Inflammatory macrophage treated with lipopolysaccharide for 1 hour (primary cell): ENCODE results near the gene KLC1.
"Not testable (repeated sequence)": the region's sequence is repeated elsewhere in the genome, so short reads cannot be mapped to it uniquely, and the experiment has no call there.

Experiments used
- DNase-seq, 2 donors: peaks; one replicate each; pipeline ENCODE4 v3.0.0-alpha.2; 2020 to 2022

Gene KLC1

DNA sequence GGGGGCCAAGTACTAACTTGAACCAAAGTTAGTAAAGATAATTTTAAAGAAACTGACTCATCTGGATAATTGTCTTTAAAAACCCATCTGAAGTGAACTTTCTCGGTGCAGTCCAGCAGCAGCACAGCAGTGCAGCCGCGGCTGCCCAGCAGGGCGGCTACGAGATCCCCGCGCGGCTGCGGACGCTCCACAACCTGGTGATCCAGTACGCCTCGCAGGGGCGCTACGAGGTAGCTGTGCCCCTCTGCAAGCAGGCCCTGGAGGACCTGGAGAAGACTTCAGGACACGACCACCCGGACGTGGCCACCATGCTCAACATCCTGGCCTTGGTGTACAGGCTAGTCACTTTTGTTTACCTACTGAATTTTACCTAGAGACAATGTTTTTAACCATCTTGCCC, 33.6 kb downstream of the KLC1 start:
- DNase-seq = no peak

GRCh38 chr14:103663506-103663905, 34.5 kb downstream of the KLC1 start:
- no peak for DNase-seq

GRCh38 chr14:103667671-103668070, 38.7 kb downstream of the KLC1 start:
- DNase-seq = no peak

GRCh38 chr14:103668117-103668516, 39.1 kb downstream of the KLC1 start:
- DNase-seq = no peak

GRCh38 chr14:103669370-103669769, 40.4 kb downstream of the KLC1 start:
- no peak for DNase-seq

DNA sequence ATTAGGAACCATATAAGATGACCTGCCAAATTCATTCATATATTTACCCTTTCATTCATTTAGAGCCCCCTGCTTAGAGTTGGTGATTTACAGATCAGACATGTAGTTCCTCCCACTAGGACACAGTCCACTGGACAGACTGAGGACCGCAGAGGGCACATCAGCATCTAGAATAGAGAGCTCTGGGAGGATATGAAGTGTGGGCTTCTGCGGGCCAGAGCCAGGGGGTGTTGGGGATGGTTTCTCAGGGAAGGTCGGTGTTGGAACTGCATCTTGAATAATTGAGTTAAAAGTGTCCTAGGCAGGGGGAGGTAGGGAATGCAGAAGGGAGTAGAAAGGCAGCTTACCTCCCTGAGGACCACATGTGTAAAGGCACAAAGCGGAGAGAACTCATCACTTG, 42.9 kb downstream of the KLC1 start:
- DNase-seq = no peak

DNA sequence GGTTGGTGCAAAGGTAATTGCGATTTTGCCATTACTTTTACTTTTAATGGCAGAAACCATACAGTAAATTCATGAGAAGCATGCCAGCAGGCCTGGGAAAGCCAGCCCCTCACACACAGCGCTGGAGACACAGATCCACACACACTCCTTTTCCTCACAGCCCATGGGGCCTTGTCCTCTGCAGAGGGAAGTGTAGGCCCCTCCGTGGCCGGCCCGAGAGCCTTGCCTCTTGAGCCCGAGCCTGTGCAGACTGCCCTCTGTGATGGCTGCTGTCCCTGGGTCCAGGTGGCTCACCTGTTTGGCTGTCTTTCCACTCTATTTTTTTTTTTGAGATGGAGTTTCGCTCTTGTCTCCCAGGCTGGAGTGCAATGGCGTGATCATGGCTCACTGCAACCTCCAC, 46.9 kb downstream of the KLC1 start:
- no peak for DNase-seq

- DNase-seq = no peak
Observed at GRCh38 chr14:103676881-103677675, 48.1 kb downstream of the KLC1 start.

DNA sequence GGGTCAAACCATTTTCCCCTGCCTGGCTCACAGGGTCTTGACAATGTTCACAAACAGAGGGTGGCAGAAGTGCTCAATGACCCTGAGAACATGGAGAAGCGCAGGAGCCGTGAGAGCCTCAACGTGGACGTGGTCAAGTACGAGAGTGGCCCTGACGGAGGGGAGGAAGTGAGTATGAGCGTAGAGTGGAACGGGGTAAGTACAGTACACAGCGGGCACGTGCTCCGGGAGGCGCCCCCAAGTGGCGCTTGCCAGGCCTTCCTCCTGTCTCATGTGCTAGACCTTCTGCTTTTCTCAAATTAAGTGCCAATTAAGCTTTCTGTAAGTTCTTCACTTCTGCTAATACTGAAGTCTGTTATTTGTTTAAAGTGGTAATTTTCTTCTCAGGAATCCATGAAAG, 50.3 kb downstream of the KLC1 start:
- DNase-seq = peak; percentile 48 to 70

DNA sequence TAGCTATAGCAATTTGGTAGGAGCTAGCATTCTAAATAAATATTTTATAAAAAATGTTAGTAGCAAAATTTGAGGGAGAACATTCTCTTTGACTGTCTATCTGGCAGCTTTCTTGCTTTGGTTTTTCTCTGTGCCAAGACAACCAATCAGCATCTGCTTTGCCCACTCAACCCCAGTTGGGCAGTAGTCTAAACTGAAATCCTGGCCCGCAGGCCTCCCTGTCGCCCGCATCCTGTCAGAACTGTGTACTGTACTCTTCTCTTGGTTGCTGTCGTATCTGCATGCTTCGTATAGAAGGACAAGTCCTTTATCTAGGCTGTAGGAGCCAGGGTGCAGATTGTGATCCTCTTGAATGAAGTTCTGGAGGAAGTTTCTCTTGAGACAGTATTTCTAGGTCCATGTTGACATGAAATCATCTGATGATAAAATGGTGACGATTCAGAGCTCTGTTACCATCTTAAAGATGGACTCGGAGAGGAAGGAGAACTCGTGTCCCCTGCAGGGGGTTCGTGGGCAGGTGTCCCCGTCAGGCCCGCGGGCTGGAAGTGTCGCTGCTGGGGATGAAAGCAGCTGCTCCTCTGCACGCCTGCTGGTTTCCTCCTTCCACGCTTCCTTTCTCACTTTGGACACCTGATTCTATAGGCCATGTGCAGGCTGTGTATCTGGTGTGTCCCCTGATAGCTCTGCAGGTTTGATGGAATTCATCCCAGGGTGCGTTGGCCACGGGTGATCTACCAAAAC, 51.6 kb downstream of the KLC1 start:
- no peak for DNase-seq

- no peak for DNase-seq
Observed at GRCh38 chr14:103683139-103683538, 54.1 kb downstream of the KLC1 start.

GRCh38 chr14:103684471-103684870, 55.5 kb downstream of the KLC1 start:
- DNase-seq = no peak

DNA sequence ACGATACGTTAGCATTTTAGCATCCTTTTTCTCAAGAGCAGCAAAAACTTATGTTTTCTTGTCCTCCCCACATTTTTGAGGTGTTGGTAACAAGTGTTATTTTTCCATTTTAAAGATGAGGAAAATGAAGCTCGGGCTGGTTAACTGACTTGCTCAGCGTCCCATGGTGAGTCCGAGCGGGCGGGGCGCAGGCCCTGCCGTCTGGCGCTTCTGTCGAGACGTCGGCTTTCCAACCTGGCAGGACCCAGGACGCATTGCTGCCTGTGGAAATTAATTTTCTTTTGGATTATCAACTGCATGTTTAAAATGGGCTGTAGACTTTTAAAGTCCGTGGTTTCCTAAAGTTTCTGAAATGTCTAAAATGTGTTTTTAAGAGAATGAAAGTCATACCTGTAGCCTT, 55.9 kb downstream of the KLC1 start:
- no peak for DNase-seq

DNA sequence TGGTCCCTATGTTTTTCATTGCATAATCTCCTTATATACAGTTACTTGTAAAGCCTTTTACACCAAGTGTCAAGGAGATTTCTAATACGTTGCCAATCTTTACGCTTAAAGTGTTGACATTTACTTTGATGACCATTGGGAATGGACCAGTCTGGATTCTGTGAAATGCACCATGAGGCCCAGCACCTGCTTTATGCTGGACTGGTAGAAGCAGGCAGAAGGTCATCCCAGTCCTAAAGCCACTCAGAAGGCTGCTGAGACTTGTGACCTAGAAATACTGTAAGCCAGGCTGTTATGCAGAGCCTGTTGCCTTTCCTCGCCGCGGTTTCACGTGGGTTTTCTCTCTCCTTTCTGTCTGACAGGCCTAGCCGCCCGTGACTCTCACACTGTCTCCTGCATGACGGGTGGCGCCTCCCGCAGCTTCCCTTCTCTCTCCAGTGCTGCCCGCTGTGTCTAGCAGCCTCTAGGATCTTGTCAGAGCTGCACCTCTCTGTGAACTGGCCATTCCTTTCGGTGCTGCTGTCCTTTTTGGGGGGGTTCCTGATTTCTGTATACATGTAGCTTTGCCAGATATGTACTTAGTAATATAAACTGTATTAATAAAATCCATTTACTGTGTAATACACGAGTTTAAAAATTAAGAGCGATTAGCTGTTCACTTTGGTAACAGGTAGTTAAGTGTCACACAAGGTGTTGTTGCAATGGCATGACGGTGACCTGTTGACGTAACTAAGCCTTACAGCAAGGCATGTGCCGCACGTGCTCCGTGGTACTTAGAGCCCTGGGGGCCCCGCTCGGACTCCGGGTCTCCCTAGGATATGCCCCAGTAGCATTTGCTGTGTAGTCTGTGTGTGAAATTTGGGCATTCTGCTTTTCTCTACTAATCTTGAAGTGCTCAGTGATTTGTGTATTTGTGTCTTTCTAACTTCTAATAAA, 56.5 kb downstream of the KLC1 start:
- no peak for DNase-seq

DNA sequence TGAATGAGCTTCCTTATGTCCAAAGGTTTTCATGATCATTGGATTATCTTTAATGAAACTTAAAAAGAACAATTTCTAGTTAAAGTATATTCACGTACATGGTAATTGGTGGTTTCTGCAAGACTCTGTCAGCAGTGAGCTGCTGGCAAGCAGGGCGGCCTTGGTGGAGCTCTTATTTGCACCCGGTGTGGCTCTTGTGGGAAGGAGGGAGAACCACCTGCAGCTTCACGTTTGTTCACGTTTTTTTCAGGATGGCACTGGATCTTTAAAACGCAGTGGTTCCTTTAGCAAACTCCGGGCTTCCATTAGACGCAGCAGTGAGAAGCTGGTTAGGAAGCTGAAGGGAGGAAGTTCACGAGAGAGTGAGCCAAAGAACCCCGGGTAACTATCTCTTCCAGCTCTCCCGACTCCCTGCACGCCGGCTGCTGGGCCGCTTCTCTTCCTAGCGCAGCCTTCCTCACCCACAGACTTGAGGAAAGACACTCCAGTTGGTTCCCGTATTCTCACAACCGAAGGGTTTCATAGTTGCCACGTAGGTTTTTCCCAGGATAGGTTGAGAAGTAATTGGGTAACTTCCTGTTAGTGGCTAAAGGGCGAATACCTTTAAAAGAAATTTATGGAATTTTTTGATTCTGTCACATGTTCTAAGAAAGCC, 57.9 kb downstream of the KLC1 start:
- no peak for DNase-seq

- DNase-seq = no peak
Observed at GRCh38 chr14:103687712-103688111, 58.7 kb downstream of the KLC1 start.

DNA sequence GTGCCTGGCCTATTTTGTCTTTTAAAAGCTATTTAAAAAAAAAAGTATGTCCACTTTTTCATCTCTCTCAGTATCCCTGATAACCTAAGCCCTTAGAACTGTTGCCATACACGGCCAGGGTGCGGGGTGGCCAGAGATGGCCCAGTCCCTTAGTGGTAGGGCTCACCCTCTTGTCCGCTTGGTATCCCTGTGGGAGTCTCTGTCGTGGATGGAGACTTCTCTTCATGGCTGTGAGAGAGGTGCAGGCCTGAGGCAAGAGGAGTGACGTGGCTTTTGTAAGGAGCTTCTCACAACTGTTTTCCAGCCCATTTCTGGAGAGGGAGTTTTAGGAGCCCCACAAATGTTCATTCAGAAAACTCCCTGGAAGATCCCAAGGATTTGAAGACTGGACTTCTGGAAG, 59.4 kb downstream of the KLC1 start:
- no peak for DNase-seq

DNA sequence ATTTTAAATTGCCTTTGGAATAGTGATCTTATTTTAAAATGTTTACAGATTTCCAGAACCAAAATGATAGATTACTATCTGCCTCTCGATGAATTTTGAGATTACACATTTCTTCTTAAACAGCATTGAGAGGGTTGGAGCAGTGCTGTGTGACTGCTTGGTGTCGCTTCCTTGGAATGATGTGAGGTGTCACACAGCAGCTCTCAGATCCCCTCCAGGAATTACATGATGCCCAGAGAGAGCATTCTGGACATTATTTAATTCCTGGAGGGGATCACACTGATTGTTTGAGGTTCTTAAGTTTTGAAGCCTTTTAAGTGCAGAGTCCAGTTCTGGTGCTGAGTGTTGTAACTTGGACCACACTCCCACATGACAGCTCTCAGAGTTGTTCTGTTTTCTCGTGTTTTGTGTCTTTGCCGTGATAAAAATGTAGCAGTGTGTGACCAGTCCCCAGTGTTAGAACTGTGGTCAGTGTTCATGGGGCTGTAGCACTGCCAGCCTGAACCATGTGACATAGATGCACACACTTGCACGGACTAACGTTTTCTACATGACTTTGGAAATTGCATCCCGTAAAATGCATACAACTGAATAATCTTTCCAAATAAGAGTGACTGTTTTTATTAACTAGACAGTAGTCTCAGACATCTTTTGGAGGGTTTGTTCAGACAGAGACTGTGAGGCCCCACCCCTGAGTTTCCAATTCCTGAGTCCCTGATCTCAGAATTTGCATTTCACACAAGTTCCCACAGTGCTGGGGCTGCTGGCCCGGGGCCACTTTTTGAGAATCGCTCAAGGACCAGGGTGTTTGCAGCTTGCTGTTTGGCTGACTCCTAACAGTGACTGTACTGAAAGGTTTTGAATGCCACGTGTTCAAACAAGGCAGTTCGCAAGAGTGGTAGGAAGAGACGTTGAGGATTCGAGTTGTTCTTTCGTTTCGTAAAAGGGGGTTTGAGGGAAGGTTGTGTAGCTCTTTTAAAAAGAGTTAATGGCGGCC, 60.2 kb downstream of the KLC1 start:
- no peak for DNase-seq

GRCh38 chr14:103690332-103690731, 61.3 kb downstream of the KLC1 start:
- DNase-seq = no peak

DNA sequence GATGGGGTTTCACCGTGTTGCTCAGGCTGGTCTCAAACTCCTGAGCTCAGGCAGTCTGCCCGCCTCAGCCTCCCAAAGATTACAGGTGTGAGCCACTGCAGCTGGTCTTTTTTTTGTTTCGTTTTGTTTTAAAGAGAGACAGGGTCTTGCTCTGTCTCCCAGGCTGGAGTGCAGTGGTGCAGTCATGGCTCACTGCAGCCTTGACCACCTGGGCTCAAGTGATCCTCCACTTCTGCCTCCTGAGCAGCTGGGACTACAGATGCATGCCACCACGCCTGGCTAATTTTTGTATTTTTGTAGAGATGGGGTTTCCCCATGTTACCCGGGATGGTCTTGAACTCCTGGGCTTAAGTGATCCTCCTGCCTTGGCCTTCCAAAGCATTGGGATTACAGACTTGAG, 62.6 kb downstream of the KLC1 start:
- DNase-seq = not testable (repeated sequence)

DNA sequence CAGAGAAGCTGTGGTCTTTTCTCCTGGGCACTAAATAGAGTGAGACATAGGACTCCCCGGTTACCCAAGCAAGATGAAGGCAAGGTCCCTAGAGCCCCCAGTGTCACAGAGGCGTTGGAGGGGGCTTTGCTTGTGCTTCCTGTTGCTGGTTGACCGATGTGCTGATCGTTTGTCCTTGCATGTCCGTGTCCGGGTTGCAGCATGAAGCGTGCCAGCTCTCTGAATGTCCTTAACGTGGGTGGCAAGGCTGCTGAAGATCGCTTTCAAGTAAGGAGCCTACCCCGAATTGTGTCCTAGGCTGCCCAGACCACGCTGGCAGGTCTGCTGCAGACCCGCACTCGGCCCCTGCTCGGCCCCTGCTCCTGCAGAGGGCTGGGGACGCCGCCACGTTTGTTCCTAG, 63.1 kb downstream of the KLC1 start:
- DNase-seq = no peak

DNA sequence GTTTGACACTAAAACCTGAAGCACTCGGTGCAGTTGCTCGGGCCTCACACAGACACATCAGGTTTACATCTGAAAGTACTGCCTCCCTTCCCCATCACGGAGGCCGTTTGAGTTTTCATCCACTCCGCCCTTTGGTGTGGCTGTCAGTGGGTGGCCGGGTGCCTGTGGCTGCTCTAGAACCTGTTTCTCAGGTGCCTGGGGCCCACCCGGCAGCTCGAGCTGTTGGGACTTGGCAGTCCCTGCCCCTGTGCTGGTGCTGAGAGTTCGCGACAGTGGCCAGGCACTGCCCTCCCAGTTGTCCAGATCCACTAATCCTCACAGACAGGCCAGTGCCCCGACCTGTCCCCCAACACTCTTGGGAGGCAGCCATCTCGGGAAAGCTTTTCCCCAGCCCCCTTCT, 63.9 kb downstream of the KLC1 start:
- DNase-seq = no peak
